HT1080 (cell line): ENCODE results near the gene ZNF398. TPM values are rescaled to one million over a fixed set of nuclear protein-coding genes. Genes with fewer than 3 reads are reported as not detected.
A peak's percentile ranks its signal among the peaks of the same experiment; 100 is the strongest.
"Not testable (repeated sequence)": the region's sequence is repeated elsewhere in the genome, so short reads cannot be mapped to it uniquely, and the experiment has no call there.

Source experiments
- DNase-seq: peaks from one replicate; pipeline ENCODE4 v3.0.0-alpha.2; 2015; ENCODE audit warnings: low read depth
- polyA plus RNA-seq, 2 experiments: library from polyadenylated mRNA; depleted of rRNA; stranded (reverse); fragments of >200 nt; gene quantifications; 2 replicates each; pipeline ENCODE4 v1.2.3, GENCODE V29; 2015
- total RNA-seq: library from RNA; depleted of rRNA; stranded (reverse); fragments of >200 nt; shearing (Covaris generic); gene quantifications from 2 replicates; pipeline ENCODE4 v1.2.3, GENCODE V29; 2014; rRNA removed

ZNF398 gene, protein sequence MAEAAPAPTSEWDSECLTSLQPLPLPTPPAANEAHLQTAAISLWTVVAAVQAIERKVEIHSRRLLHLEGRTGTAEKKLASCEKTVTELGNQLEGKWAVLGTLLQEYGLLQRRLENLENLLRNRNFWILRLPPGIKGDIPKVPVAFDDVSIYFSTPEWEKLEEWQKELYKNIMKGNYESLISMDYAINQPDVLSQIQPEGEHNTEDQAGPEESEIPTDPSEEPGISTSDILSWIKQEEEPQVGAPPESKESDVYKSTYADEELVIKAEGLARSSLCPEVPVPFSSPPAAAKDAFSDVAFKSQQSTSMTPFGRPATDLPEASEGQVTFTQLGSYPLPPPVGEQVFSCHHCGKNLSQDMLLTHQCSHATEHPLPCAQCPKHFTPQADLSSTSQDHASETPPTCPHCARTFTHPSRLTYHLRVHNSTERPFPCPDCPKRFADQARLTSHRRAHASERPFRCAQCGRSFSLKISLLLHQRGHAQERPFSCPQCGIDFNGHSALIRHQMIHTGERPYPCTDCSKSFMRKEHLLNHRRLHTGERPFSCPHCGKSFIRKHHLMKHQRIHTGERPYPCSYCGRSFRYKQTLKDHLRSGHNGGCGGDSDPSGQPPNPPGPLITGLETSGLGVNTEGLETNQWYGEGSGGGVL
- 6.3 and 7.5 TPM in 2 replicates for total RNA-seq
- polyA plus RNA-seq (2015; cell fraction: cytosol; rRNA removed): 3.3 and 4.6 TPM in 2 replicates
- 7.1 and 8.1 TPM in 2 replicates for polyA plus RNA-seq (2015; cell fraction: nucleus; rRNA removed)

- peak; percentile 40 for DNase-seq
Observed at GRCh38 chr7:149147072-149147751, at the start of gene ZNF398. Gene ZNF398, plus strand, starts transcription at chr7:149147453. Its CDS starts 290 bp downstream, at chr7:149147743.

DNA sequence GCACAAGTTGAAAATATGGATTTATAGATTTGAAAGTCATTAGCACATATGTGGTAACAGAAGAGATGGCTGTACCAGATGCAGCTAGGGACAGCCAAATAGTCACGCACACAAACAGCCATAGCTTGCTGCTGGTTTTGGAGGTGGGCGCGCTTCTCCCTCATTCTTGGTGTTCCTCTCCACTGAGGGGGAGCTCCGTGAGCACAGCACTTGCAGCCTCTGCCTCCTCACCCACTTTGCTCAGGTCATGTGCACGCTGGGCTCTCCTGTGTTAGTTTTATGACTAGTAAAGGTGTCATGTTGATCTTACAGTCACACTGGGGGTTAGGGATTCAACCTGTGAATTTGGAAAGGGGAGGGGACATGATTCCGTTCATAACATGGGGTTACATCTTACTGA lies 48.2 kb upstream of the ZNF398 start:
- no peak for DNase-seq

- no peak for DNase-seq
Observed at GRCh38 chr7:149100821-149101220, 46.4 kb upstream of the ZNF398 start.

DNA sequence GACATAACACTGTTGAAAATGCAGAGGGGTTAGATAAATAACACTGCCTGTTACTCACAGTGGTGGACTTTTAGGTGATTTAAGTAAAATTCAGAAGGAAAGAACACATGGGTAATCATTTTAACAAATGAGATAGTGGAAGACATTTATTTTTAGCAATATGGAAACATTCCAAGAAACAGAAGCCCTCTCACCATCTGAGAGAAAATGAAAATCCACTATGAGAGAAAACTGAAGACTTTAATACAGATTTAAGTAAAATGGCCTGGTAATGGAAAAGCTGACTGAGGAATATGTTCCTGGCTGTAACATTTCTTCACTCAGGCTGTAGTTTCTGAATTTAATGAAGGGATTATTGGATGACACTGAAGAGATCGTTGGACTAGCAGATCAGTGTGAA lies 44.6 kb upstream of the ZNF398 start:
- no peak for DNase-seq

GRCh38 chr7:149103424-149103823 lies 43.8 kb upstream of the ZNF398 start:
- no peak for DNase-seq

- DNase-seq: no peak
Observed at GRCh38 chr7:149104214-149104613, 43.0 kb upstream of the ZNF398 start.

DNA sequence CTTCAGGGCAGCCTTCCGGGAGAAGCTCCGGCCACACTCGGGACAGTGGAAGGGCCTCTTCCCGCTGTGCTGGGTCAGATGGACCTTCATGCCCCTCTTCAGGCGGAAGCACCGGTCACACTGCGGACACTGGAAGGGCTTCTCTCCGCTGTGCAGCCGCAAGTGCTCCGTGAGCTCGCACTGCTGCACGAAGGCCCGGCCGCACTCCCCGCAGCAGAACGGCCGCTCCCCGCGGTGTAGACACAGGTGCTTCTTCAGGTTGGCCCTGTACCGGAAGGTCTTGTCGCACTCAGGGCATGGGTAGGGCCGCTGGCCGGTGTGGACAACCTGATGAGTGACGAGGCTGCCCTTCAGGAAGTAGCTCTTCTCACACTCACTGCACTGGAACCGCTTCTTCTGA lies 42.5 kb upstream of the ZNF398 start:
- no peak for DNase-seq

DNA sequence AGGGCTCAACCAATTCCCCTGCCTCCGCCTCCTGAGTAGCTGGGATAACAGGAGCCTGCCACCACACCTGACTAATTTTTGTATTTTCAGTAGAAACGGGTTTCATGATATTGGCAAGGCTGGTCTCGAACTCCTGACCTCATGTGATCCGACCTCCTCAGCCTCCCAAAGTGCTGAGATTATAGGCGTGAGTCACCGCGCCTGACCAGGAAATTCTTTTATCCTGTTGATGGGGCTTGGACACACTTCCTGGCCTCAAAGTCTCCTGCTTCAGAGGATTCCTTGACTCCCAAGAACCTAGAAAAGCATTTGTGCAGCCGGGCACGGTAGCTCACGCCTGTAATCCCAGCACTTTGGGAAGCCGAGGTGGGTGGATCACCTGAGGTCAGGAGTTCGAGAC lies 37.3 kb upstream of the ZNF398 start:
- DNase-seq: peak; percentile 57

- peak; percentile 19 for DNase-seq
Observed at GRCh38 chr7:149125189-149125862, 21.9 kb upstream of the ZNF398 start.

- peak; percentile 89 for DNase-seq
Observed at GRCh38 chr7:149125863-149126661, 21.2 kb upstream of the ZNF398 start, which contains the start of gene ZNF425. Gene ZNF425, minus strand, starts transcription at chr7:149126324. Its CDS starts 111 bp downstream, at chr7:149126213.

GRCh38 chr7:149126662-149127266 lies 20.5 kb upstream of the ZNF398 start:
- DNase-seq: peak; percentile 54

DNA sequence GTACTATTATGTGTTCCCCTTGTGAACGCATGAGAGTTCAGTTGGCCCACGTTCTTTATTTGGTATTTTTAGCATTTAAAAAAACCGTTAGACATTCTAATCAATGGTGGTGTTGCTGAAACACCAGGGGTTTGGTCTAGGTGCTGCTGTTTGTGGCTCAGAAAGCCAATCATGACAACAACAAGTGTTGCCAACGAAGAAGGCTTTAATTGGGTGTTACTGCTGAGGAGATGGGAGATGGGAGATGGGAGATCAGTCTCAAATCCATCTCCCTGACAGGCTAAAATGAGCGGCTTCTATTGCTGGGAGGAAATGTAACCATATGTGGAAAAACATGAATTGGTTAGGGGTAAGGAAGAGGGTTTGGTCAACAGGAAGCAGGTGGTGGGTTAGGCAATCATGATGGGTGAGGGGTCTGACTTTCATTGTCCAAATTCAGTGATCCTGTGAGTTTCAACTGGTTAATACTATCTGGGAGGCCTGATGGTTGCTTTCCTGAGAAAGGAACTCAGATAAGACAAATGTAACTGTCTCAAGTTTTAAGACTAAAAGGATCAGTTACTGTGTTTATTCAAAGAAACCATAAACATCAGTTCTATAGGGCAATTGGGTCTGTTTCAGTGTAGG lies 16.6 kb upstream of the ZNF398 start:
- DNase-seq: no peak

DNA sequence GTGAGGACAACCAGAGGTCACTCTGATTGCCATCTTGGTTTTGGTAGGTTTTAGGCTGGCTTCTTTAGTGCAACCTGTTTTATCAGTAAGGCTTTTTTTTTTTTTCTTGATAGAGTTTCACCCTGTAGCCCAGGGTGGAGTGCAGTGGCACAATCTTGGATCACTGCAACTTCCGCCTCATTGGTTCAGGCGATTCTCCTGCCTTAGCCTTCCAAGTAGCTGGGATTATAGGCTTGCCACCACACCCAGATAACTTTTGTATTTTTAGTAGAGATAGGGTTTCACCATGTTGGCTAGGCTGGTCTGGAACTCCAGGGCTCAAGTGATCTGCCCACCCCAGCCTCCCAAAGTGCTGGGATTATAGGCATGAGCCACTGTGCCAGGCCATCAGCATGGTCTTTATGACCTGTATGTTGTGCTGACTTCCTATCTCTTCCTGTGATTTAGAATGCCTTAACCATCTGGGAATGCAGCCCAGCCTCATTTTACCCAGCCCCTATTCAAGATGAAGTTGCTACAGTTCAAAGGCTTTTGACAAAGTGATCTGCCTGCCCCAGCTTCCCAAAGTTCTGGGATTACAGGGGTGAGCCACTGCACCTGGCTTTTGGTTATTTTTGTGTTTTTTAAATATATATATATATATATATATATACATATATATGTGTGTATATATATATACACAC lies 14.1 kb upstream of the ZNF398 start:
- no peak for DNase-seq

- no peak for DNase-seq
Observed at GRCh38 chr7:149136118-149136517, 11.1 kb upstream of the ZNF398 start.

- DNase-seq: no peak
Observed at GRCh38 chr7:149140831-149141230, 6.4 kb upstream of the ZNF398 start.

- DNase-seq: no peak
Observed at GRCh38 chr7:149141893-149142292, 5.4 kb upstream of the ZNF398 start.

DNA sequence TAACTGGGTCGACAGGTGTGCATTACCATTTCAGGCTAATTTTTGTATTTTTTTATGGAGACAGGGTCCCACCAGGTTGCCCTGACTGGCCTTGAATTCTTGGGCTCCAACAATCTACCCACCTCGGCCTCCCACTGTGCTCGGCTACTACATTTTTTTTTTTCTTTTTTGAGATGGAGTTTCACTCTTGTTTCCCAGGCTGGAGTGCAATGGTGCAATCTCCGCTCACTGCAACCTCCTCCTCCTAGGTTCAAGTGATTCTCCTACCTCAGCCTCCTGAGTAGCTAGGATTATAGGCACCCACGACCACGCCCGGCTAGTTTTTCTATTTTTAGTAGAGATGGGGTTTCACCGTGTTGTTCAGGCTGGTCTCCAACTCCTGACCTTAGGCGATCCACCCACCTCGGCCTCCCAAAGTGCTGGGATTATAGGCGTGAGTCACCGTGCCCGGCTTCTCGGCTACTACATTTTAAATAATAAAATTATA lies 2.8 kb upstream of the ZNF398 start:
- not testable (repeated sequence) for DNase-seq

DNA sequence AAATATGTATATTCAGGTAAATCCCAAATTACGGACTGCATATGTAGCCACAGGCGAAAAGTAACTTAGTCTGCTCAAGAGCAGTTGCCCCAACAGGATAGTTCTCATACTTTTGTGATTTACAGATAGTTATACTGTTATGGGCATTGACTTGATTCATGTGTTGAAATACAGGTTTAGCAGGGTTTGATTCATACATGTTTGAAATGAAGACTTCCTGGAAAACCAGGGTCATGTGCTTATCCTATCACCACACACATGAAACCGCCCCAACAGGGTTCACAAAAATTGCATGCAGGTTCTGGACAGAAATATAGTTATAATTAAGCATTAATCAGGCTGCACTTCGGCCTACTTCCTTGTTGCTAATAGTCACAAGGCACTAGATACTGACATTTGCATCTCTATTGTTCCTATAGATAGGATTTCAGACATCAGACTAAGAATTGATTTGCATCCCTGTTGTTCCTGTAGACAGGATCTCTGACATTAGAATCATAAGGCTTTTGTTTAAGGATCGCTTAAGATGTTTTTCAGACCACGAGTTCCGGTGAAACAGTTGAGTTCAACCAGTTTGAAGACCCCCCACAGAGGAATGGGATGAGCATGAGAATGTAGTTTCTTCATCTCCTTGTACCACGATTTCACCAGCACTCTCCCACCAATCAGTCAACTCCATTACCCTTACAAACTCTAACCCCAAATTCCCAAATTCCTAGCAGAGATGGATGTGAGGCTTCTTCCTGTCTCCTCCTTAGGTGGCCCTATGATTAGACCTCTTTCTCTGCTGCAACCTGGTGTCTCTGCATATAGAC lies 2.0 kb upstream of the ZNF398 start:
- DNase-seq: no peak
